GM13977 (cell line): ENCODE data around the gene FAM170B.

Experiments
- DNase-seq: peaks from one replicate; pipeline ENCODE4 v3.0.0; 2012; ENCODE audit warnings: low spot score
- CTCF ChIP-seq: IDR thresholded peaks from 2 replicates; pipeline ENCODE4 v1.5.1; 2012; ENCODE audit warnings: mild to moderate bottlenecking, control low read depth; ENCODE audit not compliant: insufficient read depth; ENCODE audit errors: extremely low read depth, missing control alignments
- in situ Hi-C: fragments of 300-500 bp; cut with MboI; formaldehyde crosslinking; loops from one replicate; pipeline ENCODE4 v1.12.0; 2022; ENCODE audit warnings: low sequenced_read_pairs, low pct_unique_long_range_greater_than_20kb, mixed read lengths, inconsistent platforms; ENCODE audit not compliant: unreplicated experiment

FAM170B gene

DNA sequence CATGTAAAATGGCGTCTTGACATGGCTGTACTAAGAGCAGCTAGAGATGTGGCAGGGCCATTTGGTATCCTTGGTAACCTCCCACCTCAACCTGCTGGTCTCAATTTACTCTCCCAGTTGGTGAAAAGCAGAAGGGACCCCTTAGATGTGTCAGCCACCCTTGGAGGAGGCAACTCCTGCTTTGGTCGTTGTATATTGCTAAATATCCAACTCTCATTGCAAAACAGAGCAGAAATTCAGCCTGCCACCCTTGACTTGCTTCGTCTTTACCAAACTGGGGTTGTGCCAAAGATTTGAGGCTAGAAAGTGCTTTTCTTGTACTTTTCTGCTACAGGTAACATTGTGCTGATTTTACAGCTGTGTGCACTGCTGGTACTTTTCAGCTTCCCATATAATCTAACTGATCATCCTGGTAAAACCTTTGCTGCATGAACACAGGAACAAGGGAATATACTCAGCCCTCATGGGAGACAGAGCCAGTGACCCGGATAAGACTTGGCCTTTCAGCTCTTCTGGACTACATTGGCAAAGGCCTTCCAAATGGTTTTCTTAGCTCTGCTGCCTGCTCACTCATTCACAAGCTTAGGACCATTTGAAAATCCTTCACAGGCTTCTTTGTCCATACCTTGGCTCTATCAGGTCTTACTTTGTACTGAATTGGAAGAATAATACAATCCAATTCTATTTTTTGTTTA lies 16.3 kb downstream of the FAM170B start:
- no peak for DNase-seq
- in situ Hi-C loops, result no loop called here
- TF ChIP-seq CTCF, result no peak

DNA sequence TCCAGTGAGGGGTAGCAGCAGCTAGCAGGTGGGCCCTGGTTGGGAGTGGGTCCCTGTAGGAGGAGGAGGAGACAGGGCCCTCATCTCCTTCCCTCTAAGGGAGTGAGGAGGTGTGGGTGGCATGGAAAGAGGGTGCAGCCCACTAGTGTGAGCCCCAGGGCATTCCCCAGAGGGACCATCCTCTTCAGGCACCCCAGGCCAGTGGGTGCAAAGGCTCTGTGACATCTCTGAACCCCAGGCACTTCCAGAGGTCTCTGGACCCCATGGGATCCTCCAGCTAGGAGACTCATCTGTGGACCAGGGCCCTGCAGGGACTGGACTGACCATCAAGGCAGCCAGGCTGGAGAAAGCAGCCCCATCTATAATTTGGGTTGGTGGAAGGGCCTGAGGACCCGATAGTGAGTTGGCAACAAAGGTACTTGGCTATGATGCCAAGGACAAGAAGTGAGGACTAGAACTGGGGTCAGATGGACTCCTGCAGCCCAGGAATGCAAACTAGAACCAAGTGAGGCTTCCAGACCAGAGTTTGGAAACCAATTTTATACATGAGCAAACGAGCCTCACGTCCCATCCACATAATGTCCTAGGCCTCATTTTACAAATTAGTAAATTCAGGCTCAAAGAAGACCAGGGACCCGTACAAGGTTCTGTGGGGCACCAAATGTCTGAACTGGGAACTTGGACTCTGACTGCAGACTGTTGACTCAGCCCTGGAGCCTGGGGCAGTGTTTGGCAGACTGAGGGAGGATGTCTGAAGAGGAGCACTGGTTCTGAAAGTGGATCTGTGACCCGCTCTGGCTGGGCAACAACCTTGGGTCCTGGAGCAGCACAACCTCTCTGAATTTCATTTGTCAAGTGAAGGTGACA lies 17.1 kb downstream of the FAM170B start:
- in situ Hi-C loops, result no loop called here
- TF ChIP-seq CTCF, result no peak

GRCh38 chr10:49115796-49116508 lies 17.9 kb downstream of the FAM170B start:
- in situ Hi-C loops, result no loop called here
- no peak for DNase-seq
- TF ChIP-seq CTCF, result no peak

More for the DNA sequence above, 17.1 kb downstream of the FAM170B start:
- no peak for DNase-seq

DNA sequence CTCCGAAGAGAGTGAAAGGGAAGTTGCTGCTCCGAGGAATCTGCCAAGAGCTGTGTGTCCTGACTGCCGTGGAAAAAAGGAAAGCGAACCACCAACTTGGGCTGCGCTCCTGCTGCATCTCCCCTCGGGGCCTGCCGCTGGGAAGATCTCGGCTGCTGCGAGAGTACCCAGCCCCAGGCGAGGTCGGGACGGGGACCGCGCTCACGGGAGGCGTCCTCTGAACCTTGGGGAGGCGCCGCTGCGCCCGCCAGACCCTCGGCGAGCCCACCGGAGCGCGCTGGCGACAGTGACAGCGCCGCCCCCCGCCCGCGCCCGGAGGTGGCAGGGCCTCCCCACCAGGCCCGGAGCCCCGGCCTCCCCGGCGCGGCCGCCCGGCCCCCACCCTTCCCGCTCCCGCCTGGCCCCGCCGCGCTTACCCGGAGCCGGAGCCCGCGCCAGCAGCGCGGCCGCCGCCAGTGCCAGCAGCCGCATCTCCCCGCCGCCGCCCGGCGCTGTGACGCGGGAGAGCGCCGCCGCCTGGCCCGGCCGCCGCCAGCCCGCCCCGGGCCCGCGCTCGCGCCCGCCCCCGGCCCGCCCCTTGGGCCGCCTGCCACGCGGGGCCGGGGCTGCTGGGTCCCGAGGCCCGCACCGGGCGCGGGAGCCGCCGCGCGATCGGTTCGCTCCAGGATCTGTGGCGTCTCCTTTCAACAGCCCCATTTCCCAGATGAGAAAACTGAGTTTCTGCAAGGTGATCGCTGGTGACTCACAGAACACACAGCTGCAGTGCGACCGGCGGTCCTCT lies 18.6 kb downstream of the FAM170B start, which contains the start of gene VSTM4:
Gene VSTM4 (minus strand): TSS at position 508 of the 781 bp plus-strand sequence. CDS start 37 bp downstream, at position 471.
- TF ChIP-seq CTCF, result peak; percentile 5
- peak; percentile 76 for DNase-seq
- in situ Hi-C loops, result no loop called here

DNA sequence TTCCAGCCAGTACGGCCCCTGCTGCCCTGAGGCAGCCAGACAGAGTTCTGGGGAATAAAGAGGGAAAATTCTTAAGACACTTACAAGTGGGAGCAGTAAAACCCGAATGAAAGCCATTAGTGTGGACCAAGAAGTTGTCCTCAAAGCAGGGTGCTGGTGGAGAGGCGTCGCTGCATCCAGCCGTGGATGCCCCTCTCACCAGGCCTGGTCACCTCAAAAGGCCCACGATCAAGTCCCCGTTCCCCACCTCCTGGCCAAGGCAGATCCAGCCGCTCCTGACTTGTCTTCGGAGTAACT lies 19.2 kb downstream of the FAM170B start:
- no peak for TF ChIP-seq CTCF
- in situ Hi-C loops, result no loop called here
- no peak for DNase-seq

DNA sequence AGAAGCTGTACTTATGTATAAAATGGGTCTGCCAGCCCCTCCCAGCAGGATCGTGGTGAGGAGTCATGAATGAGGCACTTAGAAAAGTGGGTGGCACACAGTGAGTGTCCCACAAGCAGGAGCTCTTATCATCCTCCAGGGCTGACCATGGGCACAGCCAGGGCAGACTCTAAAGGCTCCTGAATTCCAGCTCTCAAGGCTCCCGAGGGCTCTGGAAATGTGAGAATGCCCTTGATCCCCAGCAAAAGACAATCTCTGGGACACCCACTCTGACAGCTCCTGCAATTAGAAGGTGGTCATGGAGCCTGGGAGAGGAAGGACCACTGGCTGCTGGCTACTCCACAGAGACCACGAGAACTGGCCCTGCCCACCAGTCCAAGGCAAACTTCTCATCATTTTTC lies 20.1 kb downstream of the FAM170B start:
- in situ Hi-C loops, result no loop called here
- no peak for DNase-seq
- no peak for TF ChIP-seq CTCF
